A673 (cell line): Measurements from ENCODE around the gene SAP30L. TPM values are rescaled to one million over a fixed set of nuclear protein-coding genes. Genes with fewer than 3 reads are reported as not detected.
A peak's percentile ranks its signal among the peaks of the same experiment; 100 is the strongest.

ENCODE experiments used
- BruUV-seq: library from RNA; stranded (reverse); fragments of 400-500 nt; replicated peaks from 2 replicates; lab custom pipeline; 2021; lab: Mats Ljungman, UMichigan
- CTCF ChIA-PET: fragments of 300-600 bp; sonication (Branson Sonifier 250); formaldehyde crosslinking; loops from one replicate; lab custom pipeline; 2022; ENCODE audit warnings: antibody characterized with exemption; lab: Charles Lee
- POLR2A ChIA-PET: fragments of 300-600 bp; sonication (Branson Sonifier 250); formaldehyde crosslinking; loops from one replicate; lab custom pipeline; 2022; ENCODE audit warnings: antibody characterized with exemption; ENCODE audit not compliant: low non-redundant PET; lab: Charles Lee
- DNase-seq: peaks from one replicate; pipeline ENCODE4 v3.0.0-alpha.2; 2015; ENCODE audit warnings: low spot score
- H3K27ac ChIP-seq: fragments of 200-600 bp; sonication (generic); 2 replicates; pipeline ENCODE4 v1.5.1; 2016; ENCODE audit warnings: mixed run types, low read depth, mild to moderate bottlenecking, mixed read lengths, antibody characterized with exemption, low read length; ENCODE audit not compliant: poor library complexity, severe bottlenecking
- H3K27me3 ChIP-seq: fragments of 200-600 bp; sonication (generic); replicated peaks from 2 replicates; pipeline ENCODE4 v1.6.1; 2017; ENCODE audit warnings: mixed run types, low read depth, mild to moderate bottlenecking, mixed read lengths, antibody characterized with exemption, low read length; ENCODE audit not compliant: insufficient read depth, poor library complexity
- H3K36me3 ChIP-seq: fragments of 200-600 bp; sonication (generic); 2 replicates; pipeline ENCODE4 v1.6.1; 2016; ENCODE audit warnings: mixed run types, mild to moderate bottlenecking, mixed read lengths, antibody characterized with exemption, low read length; ENCODE audit not compliant: insufficient read depth, poor library complexity, severe bottlenecking
- H3K4me1 ChIP-seq: fragments of 200-600 bp; sonication (generic); 2 replicates; pipeline ENCODE4 v1.6.1; 2017; ENCODE audit warnings: mixed run types, mild to moderate bottlenecking, mixed read lengths, antibody characterized with exemption, low read length; ENCODE audit not compliant: insufficient read depth, poor library complexity, severe bottlenecking
- H3K4me3 ChIP-seq: fragments of 200-600 bp; sonication (generic); 2 replicates; pipeline ENCODE4 v1.5.1; 2016; ENCODE audit warnings: low read depth, mixed run types, mild to moderate bottlenecking, mixed read lengths, low read length; ENCODE audit not compliant: poor library complexity, severe bottlenecking
- H3K9me3 ChIP-seq: fragments of 200-600 bp; sonication (generic); 2 replicates; pipeline ENCODE4 v1.6.1; 2016; ENCODE audit warnings: mixed run types, low read depth, mild to moderate bottlenecking, mixed read lengths, antibody characterized with exemption, low read length; ENCODE audit not compliant: poor library complexity, severe bottlenecking
- EZH2 ChIP-seq: fragments of 200-600 bp; sonication (generic); IDR thresholded peaks from 2 replicates; pipeline ENCODE4 v1.6.1; 2017; ENCODE audit warnings: borderline replicate concordance, low read depth, mild to moderate bottlenecking, mixed read lengths, antibody characterized with exemption, low read length; ENCODE audit not compliant: poor library complexity, severe bottlenecking
- intact Hi-C: fragments of 100-400 bp; cut with micrococcal nuclease; formaldehyde crosslinking; loops from one replicate; pipeline ENCODE4 v1.10.0; 2022; ENCODE audit not compliant: unreplicated experiment
- total RNA-seq: library from RNA; stranded (reverse); gene quantifications from 2 replicates; pipeline ENCODE4 v1.2.3, GENCODE V29; 2021
- TF ChIP-seq, protein P1 (sequence below): fragments of 300-800, 200-600 bp; sonication (generic); conservative IDR thresholded peaks from 2 replicates; pipeline ENCODE4 v1.5.1; 2017; ENCODE audit warnings: low read depth, mild to moderate bottlenecking, antibody characterized with exemption, low read length, moderate library complexity, mixed read lengths

SAP30L gene
- total RNA-seq, 1 experiment from 2014 or later = 29.2 TPM

DNA sequence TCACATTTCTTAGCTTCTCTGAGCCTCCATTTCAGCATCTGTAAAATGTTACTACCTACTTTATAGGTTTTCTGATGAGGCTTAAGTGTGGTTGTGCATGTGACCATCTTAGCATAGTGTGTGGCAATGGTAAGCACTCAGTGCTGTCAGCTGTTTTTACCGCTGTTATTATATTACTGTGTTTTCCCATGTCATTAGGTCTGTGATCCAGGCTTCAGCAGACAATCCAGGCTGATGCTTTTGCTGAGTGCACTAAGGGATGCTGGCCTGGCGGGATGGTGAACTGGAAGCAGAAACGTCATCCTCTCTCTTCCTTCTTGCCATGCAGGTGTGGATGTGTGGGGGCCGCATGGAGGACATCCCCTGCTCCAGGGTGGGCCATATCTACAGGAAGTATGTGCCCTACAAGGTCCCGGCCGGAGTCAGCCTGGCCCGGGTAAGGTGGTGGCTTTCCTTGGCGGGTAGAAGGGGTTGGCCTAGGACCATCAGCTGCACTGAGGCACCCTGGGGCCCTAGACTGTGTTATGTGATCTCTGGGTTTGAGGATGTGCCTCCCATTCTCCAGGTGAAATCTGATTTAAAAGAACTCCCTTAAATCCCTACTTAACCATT lies 41.9 kb upstream of the SAP30L start:
- POLR2A ChIA-PET = no interaction called here
- TF ChIP-seq, protein P1, sequence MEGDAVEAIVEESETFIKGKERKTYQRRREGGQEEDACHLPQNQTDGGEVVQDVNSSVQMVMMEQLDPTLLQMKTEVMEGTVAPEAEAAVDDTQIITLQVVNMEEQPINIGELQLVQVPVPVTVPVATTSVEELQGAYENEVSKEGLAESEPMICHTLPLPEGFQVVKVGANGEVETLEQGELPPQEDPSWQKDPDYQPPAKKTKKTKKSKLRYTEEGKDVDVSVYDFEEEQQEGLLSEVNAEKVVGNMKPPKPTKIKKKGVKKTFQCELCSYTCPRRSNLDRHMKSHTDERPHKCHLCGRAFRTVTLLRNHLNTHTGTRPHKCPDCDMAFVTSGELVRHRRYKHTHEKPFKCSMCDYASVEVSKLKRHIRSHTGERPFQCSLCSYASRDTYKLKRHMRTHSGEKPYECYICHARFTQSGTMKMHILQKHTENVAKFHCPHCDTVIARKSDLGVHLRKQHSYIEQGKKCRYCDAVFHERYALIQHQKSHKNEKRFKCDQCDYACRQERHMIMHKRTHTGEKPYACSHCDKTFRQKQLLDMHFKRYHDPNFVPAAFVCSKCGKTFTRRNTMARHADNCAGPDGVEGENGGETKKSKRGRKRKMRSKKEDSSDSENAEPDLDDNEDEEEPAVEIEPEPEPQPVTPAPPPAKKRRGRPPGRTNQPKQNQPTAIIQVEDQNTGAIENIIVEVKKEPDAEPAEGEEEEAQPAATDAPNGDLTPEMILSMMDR = no peak

GRCh38 chr5:154405078-154405792 lies 40.6 kb upstream of the SAP30L start:
- ChIA-PET POLR2A (interaction anchor here (0.5 to 0.6 kb wide), 2 partner anchors 17 to 216 kb away, joined by 3 to 4 read pairs; no protein-coding TSS in a partner anchor), CTCF (interaction anchor here (0.6 to 3.9 kb wide), 10 partner anchors 10 to 431 kb away, joined by 3 to 29 read pairs (median 4); partner anchors contain the start of gene GALNT10)
- no peaks in the 10 kb centered on the region for H3K4me1 ChIP-seq
- H3K4me3 ChIP-seq = peak overlapping the region; percentile 32
- DNase-seq = peak; percentile 85
- H3K9me3 ChIP-seq = no peaks in the 10 kb centered on the region
- no peak for TF ChIP-seq EZH2
- TF ChIP-seq, protein P1 = peak; percentile 77
- BruUV-seq = no TSS peak
- H3K27ac ChIP-seq = no peak overlapping the region
- no peaks in the 10 kb centered on the region for H3K27me3 ChIP-seq
- intact Hi-C loops = loop anchor here (1.0 to 2.0 kb wide), 3 partner anchors 214 to 430 kb away; partner anchors contain the start of gene GALNT10
- H3K36me3 ChIP-seq = no peaks in the 10 kb centered on the region

More for the DNA sequence above, 41.9 kb upstream of the SAP30L start:
- intact Hi-C loops = loop anchor here (2.0 to 5.0 kb wide), 3 partner anchors 142 to 429 kb away; partner anchors contain the start of gene GALNT10
- BruUV-seq = no TSS peak
- DNase-seq = no peak
- H3K36me3 ChIP-seq = no peaks in the 10 kb centered on the region
- H3K9me3 ChIP-seq = no peaks in the 10 kb centered on the region
- H3K4me3 ChIP-seq = no peak overlapping the region
- H3K27ac ChIP-seq = no peak overlapping the region
- no peaks in the 10 kb centered on the region for H3K27me3 ChIP-seq
- CTCF ChIA-PET = interaction anchor here (0.6 to 2.1 kb wide), 4 partner anchors 207 to 429 kb away, joined by 3 to 7 read pairs (median 4); no protein-coding TSS in a partner anchor
- H3K4me1 ChIP-seq = no peaks in the 10 kb centered on the region

DNA sequence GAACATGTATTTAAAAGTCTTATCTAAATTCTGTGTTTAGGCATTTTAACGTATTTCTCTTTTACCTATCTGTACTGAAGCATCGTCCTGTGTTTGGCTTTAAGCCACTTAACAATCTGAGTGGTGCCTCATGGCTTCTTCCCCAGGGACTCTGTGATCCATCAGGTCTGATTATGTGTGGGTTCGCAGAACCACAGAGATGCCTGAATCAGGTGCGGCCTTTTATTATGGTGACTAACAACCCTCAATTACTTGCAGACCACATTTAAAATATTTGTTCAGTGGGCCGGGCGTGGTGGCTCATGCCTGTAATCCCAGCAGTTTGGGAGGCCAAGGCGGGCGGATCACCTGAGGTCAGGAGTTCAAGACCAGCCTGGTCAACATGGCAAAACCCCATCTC lies 39.6 kb upstream of the SAP30L start:
- Histone ChIP-seq H3K27ac (no peak overlapping the region), H3K4me1 (no peaks in the 10 kb centered on the region), H3K4me3 (no peak overlapping the region), H3K27me3 (no peaks in the 10 kb centered on the region), H3K36me3 (no peaks in the 10 kb centered on the region), H3K9me3 (no peaks in the 10 kb centered on the region)
- CTCF ChIA-PET = interaction anchor here (0.6 to 3.9 kb wide), 2 partner anchors 199 to 334 kb away, joined by 5 to 29 read pairs; no protein-coding TSS in a partner anchor
- POLR2A ChIA-PET = no interaction called here
- no peak for DNase-seq
- intact Hi-C loops = no loop called here
- TF ChIP-seq, protein P1 = no peak
- no peak for TF ChIP-seq EZH2
- BruUV-seq = no TSS peak
